ENCODE data around the gene SSR4.

DNA sequence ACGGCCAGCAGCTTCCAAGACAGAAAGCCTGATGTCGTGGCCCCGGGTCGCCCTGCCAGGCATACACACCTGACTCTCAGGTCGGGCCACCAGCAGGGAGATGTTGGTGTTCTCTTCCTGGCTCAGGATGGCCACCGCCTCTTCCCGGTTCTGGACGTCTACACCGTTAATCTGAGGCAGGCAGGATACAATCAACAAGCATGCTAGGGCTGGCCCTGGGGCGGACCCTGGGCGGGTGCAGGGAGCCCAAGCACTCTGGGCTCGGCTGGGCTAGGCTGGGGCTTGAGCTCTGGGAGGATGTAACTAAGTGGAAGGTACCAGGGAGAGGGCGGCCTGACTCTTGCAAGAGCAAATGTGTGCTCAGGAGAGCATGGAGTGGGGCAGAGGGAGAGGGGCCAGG is 11.0 kb downstream of the SSR4 start:
- TF ChIP-seq, protein P1, sequence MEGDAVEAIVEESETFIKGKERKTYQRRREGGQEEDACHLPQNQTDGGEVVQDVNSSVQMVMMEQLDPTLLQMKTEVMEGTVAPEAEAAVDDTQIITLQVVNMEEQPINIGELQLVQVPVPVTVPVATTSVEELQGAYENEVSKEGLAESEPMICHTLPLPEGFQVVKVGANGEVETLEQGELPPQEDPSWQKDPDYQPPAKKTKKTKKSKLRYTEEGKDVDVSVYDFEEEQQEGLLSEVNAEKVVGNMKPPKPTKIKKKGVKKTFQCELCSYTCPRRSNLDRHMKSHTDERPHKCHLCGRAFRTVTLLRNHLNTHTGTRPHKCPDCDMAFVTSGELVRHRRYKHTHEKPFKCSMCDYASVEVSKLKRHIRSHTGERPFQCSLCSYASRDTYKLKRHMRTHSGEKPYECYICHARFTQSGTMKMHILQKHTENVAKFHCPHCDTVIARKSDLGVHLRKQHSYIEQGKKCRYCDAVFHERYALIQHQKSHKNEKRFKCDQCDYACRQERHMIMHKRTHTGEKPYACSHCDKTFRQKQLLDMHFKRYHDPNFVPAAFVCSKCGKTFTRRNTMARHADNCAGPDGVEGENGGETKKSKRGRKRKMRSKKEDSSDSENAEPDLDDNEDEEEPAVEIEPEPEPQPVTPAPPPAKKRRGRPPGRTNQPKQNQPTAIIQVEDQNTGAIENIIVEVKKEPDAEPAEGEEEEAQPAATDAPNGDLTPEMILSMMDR (conservative IDR thresholded peaks at IDR 0.05 in 1 of 2, IDR thresholded peaks at IDR 0.05 in 1 of 2; ENCODE audit: low read depth in 1 of 2, low read length in 2 of 2): no peak
- no peak for TF ChIP-seq EZH2 (IDR thresholded peaks at IDR 0.05; ENCODE audit: low read length, missing control alignments)

Measured in fibroblast of lung (primary cell).